Osteoblast (primary cell): ENCODE measurements around the gene ERCC6L2. TPM values are rescaled to one million over a fixed set of nuclear protein-coding genes. Genes with fewer than 3 reads are reported as not detected.

Experiments used
- DNase-seq: peaks from one replicate; pipeline ENCODE4 v3.0.0; 2011; ENCODE audit warnings: low spot score, mixed read lengths; ENCODE audit not compliant: insufficient read length; ENCODE audit errors: missing footprints
- H2AFZ ChIP-seq: 2 replicates; pipeline ENCODE4 v1.6.0; 2011; ENCODE audit warnings: mild to moderate bottlenecking, low read length
- H3K27ac ChIP-seq: 2 replicates; pipeline ENCODE4 v1.5.1; 2011; ENCODE audit warnings: mild to moderate bottlenecking, low read depth, low read length, moderate library complexity
- H3K27me3 ChIP-seq: 2 replicates; pipeline ENCODE4 v1.6.0; 2012; ENCODE audit warnings: mild to moderate bottlenecking, control low read depth, inconsistent platforms, low read length, moderate library complexity; ENCODE audit not compliant: insufficient read depth
- H3K36me3 ChIP-seq: 2 replicates; pipeline ENCODE4 v1.5.1; 2011; ENCODE audit warnings: mild to moderate bottlenecking, low read length, control low read depth, moderate library complexity; ENCODE audit not compliant: insufficient read depth
- H3K4me1 ChIP-seq: 2 replicates; pipeline ENCODE4 v1.5.1; 2011; ENCODE audit warnings: mild to moderate bottlenecking, low read length, control low read depth, moderate library complexity; ENCODE audit not compliant: insufficient read depth
- H3K4me2 ChIP-seq: 2 replicates; pipeline ENCODE4 v1.6.0; 2011; ENCODE audit warnings: mild to moderate bottlenecking, low read length; ENCODE audit not compliant: insufficient read depth
- H3K4me3 ChIP-seq: fragments of 200-600 bp; sonication (generic); 3 replicates; pipeline ENCODE4 v1.5.1; 2012; ENCODE audit warnings: mild to moderate bottlenecking, low read length, inconsistent platforms; ENCODE audit not compliant: insufficient read depth
- H3K79me2 ChIP-seq: 2 replicates; pipeline ENCODE4 v1.6.0; 2012; ENCODE audit warnings: mild to moderate bottlenecking, low read length, control low read depth, inconsistent platforms; ENCODE audit not compliant: insufficient read depth
- H3K9me3 ChIP-seq: 2 replicates; pipeline ENCODE4 v1.5.1; 2011; ENCODE audit warnings: low read depth, low read length, control low read depth
- H4K20me1 ChIP-seq: 2 replicates; pipeline ENCODE4 v1.6.0; 2012; ENCODE audit warnings: mild to moderate bottlenecking, low read length, control low read depth; ENCODE audit not compliant: insufficient read depth
- CTCF ChIP-seq: IDR thresholded peaks from 2 replicates; pipeline ENCODE4 v1.5.1; 2011; ENCODE audit warnings: mild to moderate bottlenecking, low read depth, low read length, moderate library complexity; ENCODE audit errors: extremely low read depth
- total RNA-seq: library from RNA; depleted of rRNA; stranded (reverse); fragments of >200 nt; gene quantifications from 2 replicates; pipeline ENCODE4 v1.2.3, GENCODE V29; 2012

Gene ERCC6L2
- total RNA-seq, 1 donor = 77.8 TPM

- Histone ChIP-seq H3K4me3 (no peak overlapping the region), H3K27me3 (no peaks in the 10 kb centered on the region), H3K79me2 (peaks cover 17% of the 10 kb centered on the region), H3K4me1 (peaks cover 3% of the 10 kb centered on the region), H3K4me2 (no peak overlapping the region), H3K9me3 (no peaks in the 10 kb centered on the region), H3K36me3 (no peaks in the 10 kb centered on the region), H2AFZ (peak overlapping the region; percentile 95), H4K20me1 (peaks cover 5% of the 10 kb centered on the region), H3K27ac (no peak overlapping the region)
- DNase-seq = no peak
- no peak for TF ChIP-seq CTCF
These were observed 544 bp upstream of the ERCC6L2 start for GRCh38 chr9:95874989-95875304.

GRCh38 chr9:95876138-95876444, 600 bp downstream of the ERCC6L2 start:
- peaks cover 8% of the 10 kb centered on the region for H3K4me1 ChIP-seq
- H3K27me3 ChIP-seq = no peaks in the 10 kb centered on the region
- no peak overlapping the region for H3K27ac ChIP-seq
- no peaks in the 10 kb centered on the region for H3K9me3 ChIP-seq
- H2AFZ ChIP-seq = peak overlapping the region; percentile 93
- H3K79me2 ChIP-seq = peaks cover 29% of the 10 kb centered on the region
- H3K4me2 ChIP-seq = no peak overlapping the region
- peaks cover 14% of the 10 kb centered on the region for H4K20me1 ChIP-seq
- H3K4me3 ChIP-seq = no peak overlapping the region
- DNase-seq = no peak
- no peaks in the 10 kb centered on the region for H3K36me3 ChIP-seq
- TF ChIP-seq CTCF = no peak

- Histone ChIP-seq H3K4me3 (no peak overlapping the region), H3K27ac (no peak overlapping the region), H2AFZ (no peak overlapping the region), H3K36me3 (peaks cover 3% of the 10 kb centered on the region), H3K4me2 (no peak overlapping the region), H3K4me1 (peaks cover 8% of the 10 kb centered on the region), H3K79me2 (peaks cover 34% of the 10 kb centered on the region), H3K9me3 (no peaks in the 10 kb centered on the region), H4K20me1 (peaks cover 14% of the 10 kb centered on the region), H3K27me3 (no peaks in the 10 kb centered on the region)
- TF ChIP-seq CTCF = no peak
- DNase-seq = no peak
These were observed 1.1 kb downstream of the ERCC6L2 start for GRCh38 chr9:95876595-95876994.

- Histone ChIP-seq H4K20me1 (peaks cover 18% of the 10 kb centered on the region), H2AFZ (no peak overlapping the region), H3K9me3 (no peaks in the 10 kb centered on the region), H3K4me1 (peaks cover 8% of the 10 kb centered on the region), H3K4me2 (no peak overlapping the region), H3K27ac (no peak overlapping the region), H3K79me2 (peaks cover 45% of the 10 kb centered on the region), H3K36me3 (peaks cover 9% of the 10 kb centered on the region), H3K27me3 (no peaks in the 10 kb centered on the region), H3K4me3 (no peak overlapping the region)
- TF ChIP-seq CTCF = no peak
- DNase-seq = no peak
These were observed 2.5 kb downstream of the ERCC6L2 start for GRCh38 chr9:95877984-95878383.
